Measurements from ENCODE around the gene PSAT1. TPM values are rescaled to one million over a fixed set of nuclear protein-coding genes. Genes with fewer than 3 reads are reported as not detected.
A peak's percentile ranks its signal among the peaks of the same experiment; 100 is the strongest.

Gene PSAT1
- total RNA-seq, 1 donor from 2014 or later = 357 TPM

DNA sequence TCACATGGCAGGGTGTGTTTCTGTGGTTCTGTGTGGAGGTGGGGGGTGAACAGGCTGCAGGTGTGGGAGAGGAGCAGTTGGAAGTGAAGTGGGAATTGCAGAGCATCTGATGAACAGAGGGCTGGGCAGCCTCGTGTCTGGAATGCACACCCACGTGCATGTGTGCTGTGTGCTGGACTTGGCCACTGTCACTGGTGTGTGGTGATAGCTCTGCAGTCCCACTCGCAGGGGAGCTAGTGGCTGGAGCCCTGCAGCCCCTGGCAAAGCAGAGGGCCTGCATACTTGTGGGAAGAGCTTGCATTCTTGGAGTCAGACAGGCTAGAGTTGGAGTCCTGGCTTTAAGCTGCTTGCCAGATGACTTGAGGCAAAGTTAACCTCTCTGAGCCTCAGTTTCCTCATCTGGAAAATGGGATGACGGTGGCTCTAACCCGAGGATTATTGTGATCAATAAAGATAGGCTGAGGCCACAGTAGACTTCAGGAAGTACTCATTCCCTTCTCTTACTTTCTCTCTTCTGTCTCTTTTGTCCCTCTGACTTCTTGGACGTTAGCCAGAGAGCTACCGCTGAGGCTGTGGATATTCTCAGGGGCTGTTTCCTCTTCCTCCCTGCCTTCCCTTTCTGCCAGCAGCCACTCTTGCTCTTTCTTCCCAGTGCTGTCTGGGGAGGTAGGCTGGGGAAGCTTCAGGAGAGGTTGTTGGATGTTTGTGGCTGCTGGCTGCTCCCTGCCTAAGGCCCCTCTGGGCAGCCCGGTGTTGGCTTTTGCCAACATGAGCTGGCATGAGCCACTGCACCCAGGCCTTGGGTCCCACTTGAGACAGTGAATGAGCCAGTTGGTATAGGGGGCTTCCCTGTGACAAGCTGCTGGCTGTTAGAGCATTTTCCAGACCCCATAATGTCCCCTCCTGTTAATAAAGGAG, 18.3 kb downstream of the PSAT1 start:
- TF ChIP-seq EZH2 (IDR thresholded peaks at IDR 0.05) = no peak
- TF ChIP-seq, protein P1, sequence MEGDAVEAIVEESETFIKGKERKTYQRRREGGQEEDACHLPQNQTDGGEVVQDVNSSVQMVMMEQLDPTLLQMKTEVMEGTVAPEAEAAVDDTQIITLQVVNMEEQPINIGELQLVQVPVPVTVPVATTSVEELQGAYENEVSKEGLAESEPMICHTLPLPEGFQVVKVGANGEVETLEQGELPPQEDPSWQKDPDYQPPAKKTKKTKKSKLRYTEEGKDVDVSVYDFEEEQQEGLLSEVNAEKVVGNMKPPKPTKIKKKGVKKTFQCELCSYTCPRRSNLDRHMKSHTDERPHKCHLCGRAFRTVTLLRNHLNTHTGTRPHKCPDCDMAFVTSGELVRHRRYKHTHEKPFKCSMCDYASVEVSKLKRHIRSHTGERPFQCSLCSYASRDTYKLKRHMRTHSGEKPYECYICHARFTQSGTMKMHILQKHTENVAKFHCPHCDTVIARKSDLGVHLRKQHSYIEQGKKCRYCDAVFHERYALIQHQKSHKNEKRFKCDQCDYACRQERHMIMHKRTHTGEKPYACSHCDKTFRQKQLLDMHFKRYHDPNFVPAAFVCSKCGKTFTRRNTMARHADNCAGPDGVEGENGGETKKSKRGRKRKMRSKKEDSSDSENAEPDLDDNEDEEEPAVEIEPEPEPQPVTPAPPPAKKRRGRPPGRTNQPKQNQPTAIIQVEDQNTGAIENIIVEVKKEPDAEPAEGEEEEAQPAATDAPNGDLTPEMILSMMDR (IDR thresholded peaks at IDR 0.05) = no peak
- no peak for TF ChIP-seq EZH2phosphoT487 (IDR thresholded peaks at IDR 0.05)
- no peaks in the 10 kb centered on the region for H3K4me1 ChIP-seq
- H4K20me1 ChIP-seq (ENCODE audit: low read depth) = peaks cover 10% of the 10 kb centered on the region
- no peak overlapping the region for H3K4me2 ChIP-seq
- Mint-ChIP-seq H3K27me3 (ENCODE audit: insufficient read depth, low read depth) (peaks cover 4% of the 10 kb centered on the region), H3K4me3 (peak overlapping the region; percentile 4), H3K36me3 (peaks cover 61% of the 10 kb centered on the region), H3K27ac (no peak overlapping the region), H3K9me3 (no peaks in the 10 kb centered on the region), H3K4me1 (peaks cover 25% of the 10 kb centered on the region)
- H3K9me3 ChIP-seq (ENCODE audit: low read depth) = no peaks in the 10 kb centered on the region
- H3K27me3 ChIP-seq = no peaks in the 10 kb centered on the region
- peaks cover 9% of the 10 kb centered on the region for H3F3A ChIP-seq (ENCODE audit: low read depth)
- DNase-seq (ENCODE audit: low spot score) = no peak
- H3K27ac ChIP-seq = no peak overlapping the region
- no peak overlapping the region for H2AFZ ChIP-seq (replicated peaks)
- peaks cover 20% of the 10 kb centered on the region for H3K36me3 ChIP-seq
- H3K79me2 ChIP-seq (ENCODE audit: low read depth) = peaks cover 34% of the 10 kb centered on the region
- H3K9ac ChIP-seq = no peak overlapping the region
- no peak overlapping the region for H3K4me3 ChIP-seq

DNA sequence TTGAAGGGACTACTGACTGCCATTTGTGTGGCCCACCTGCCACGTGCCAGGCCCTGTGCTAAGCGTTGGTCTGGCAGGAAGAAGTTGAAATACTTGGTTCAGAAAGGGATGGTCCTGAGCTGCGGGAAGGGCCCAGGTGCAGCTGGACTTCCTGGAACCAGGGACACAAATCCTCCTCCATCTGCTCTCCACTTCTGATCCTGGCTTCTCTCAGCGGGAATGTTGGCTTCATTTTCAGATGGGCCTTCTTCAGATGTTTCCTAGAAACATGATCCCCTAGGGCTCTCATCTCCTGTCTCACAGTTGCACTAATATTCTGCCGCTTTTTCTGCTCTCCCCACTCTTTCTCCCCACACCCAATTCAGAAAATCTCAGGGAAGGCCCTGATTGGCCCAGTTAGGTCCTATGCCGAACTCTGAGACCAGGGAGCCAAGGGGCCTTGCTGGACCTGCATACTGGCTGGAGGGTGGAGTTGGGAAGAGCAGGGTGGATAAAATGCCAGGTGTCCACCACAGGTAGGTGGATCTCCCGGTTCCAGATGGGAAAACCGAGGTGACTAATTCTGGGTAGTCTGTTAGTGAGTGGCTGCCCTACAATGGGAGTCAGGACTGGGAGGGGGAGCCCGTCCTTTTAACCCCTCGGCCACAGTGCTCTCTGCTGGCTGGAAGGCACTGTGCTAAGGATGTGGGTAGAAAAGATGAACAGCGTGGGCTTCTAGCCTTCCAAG, 19.4 kb downstream of the PSAT1 start:
- TF ChIP-seq EZH2 (IDR thresholded peaks at IDR 0.05) = no peak
- no peak for TF ChIP-seq EZH2phosphoT487 (IDR thresholded peaks at IDR 0.05)
- TF ChIP-seq, protein P1 (IDR thresholded peaks at IDR 0.05) = no peak
- Histone ChIP-seq H3K4me3 (no peak overlapping the region), H3K4me1 (no peaks in the 10 kb centered on the region), H3K27me3 (no peaks in the 10 kb centered on the region), H3K9ac (no peak overlapping the region), H3K36me3 (peaks cover 20% of the 10 kb centered on the region), H4K20me1 (ENCODE audit: low read depth) (peaks cover 5% of the 10 kb centered on the region), H3K27ac (no peak overlapping the region), H2AFZ (replicated peaks) (no peak overlapping the region), H3K79me2 (ENCODE audit: low read depth) (peaks cover 24% of the 10 kb centered on the region), H3K4me2 (no peak overlapping the region), H3F3A (ENCODE audit: low read depth) (peaks cover 9% of the 10 kb centered on the region), H3K9me3 (ENCODE audit: low read depth) (no peaks in the 10 kb centered on the region)
- H3K9me3 Mint-ChIP-seq = no peaks in the 10 kb centered on the region
- DNase-seq (ENCODE audit: low spot score) = no peak
- H3K36me3 Mint-ChIP-seq = peaks cover 64% of the 10 kb centered on the region
- H3K4me1 Mint-ChIP-seq = peaks cover 18% of the 10 kb centered on the region
- peaks cover 2% of the 10 kb centered on the region for H3K27me3 Mint-ChIP-seq (ENCODE audit: insufficient read depth, low read depth)
- H3K4me3 Mint-ChIP-seq = no peak overlapping the region
- H3K27ac Mint-ChIP-seq = no peak overlapping the region

GRCh38 chr9:78319197-78320029, 22.5 kb downstream of the PSAT1 start:
- peaks cover 19% of the 10 kb centered on the region for H3F3A ChIP-seq (ENCODE audit: low read depth)
- H3K27ac ChIP-seq = no peak overlapping the region
- peaks cover 82% of the 10 kb centered on the region for H3K36me3 Mint-ChIP-seq

More at GRCh38 chr9:78319197-78320029, 22.5 kb downstream of the PSAT1 start:
- no peak overlapping the region for H2AFZ ChIP-seq (replicated peaks)
- H3K9ac ChIP-seq = no peak overlapping the region
- peaks cover 7% of the 10 kb centered on the region for H3K79me2 ChIP-seq (ENCODE audit: low read depth)
- peaks cover 4% of the 10 kb centered on the region for H4K20me1 ChIP-seq (ENCODE audit: low read depth)
- H3K27ac Mint-ChIP-seq = no peak overlapping the region
- no peaks in the 10 kb centered on the region for H3K9me3 Mint-ChIP-seq
- H3K9me3 ChIP-seq (ENCODE audit: low read depth) = no peaks in the 10 kb centered on the region
- H3K4me2 ChIP-seq = no peak overlapping the region
- H3K4me1 Mint-ChIP-seq = peaks cover 10% of the 10 kb centered on the region
- no peaks in the 10 kb centered on the region for H3K27me3 ChIP-seq
- peaks cover 2% of the 10 kb centered on the region for H3K27me3 Mint-ChIP-seq (ENCODE audit: insufficient read depth, low read depth)
- no peak for DNase-seq (ENCODE audit: low spot score)
- TF ChIP-seq EZH2 (IDR thresholded peaks at IDR 0.05) = no peak
- TF ChIP-seq, protein P1 (IDR thresholded peaks at IDR 0.05) = no peak
- no peak for TF ChIP-seq EZH2phosphoT487 (IDR thresholded peaks at IDR 0.05)
- no peak overlapping the region for H3K4me3 ChIP-seq
- no peaks in the 10 kb centered on the region for H3K4me1 ChIP-seq
- H3K4me3 Mint-ChIP-seq = no peak overlapping the region
- peaks cover 20% of the 10 kb centered on the region for H3K36me3 ChIP-seq
